NT2/D1 (cell line): ENCODE measurements around the gene RPL6.
A peak's percentile ranks its signal among the peaks of the same experiment; 100 is the strongest.
"Not testable (repeated sequence)": the region's sequence is repeated elsewhere in the genome, so short reads cannot be mapped to it uniquely, and the experiment has no call there.

ENCODE experiments used
- DNase-seq: peaks from one replicate; pipeline ENCODE4 v3.0.0-alpha.2; 2011; ENCODE audit warnings: low read depth, low spot score
- H3K27me3 ChIP-seq: 2 replicates; pipeline ENCODE4 v1.6.0; 2011; ENCODE audit warnings: mild to moderate bottlenecking; ENCODE audit not compliant: insufficient read length, insufficient read depth
- H3K36me3 ChIP-seq: 2 replicates; pipeline ENCODE4 v1.6.1; 2011; ENCODE audit warnings: mild to moderate bottlenecking, low read length, mixed read lengths; ENCODE audit not compliant: insufficient read depth, insufficient read length
- H3K4me1 ChIP-seq: 2 replicates; pipeline ENCODE4 v1.5.1; 2011; ENCODE audit not compliant: insufficient read depth, insufficient read length
- H3K4me3 ChIP-seq: 2 replicates; pipeline ENCODE4 v1.5.1; 2011; ENCODE audit warnings: low read depth; ENCODE audit not compliant: insufficient read length
- H3K9ac ChIP-seq: 2 replicates; pipeline ENCODE4 v1.6.0; 2011; ENCODE audit warnings: low read depth; ENCODE audit not compliant: insufficient read length
- H3K9me3 ChIP-seq: 2 replicates; pipeline ENCODE4 v1.5.1; 2011; ENCODE audit warnings: mild to moderate bottlenecking, low read length; ENCODE audit not compliant: insufficient read depth
- SUZ12 ChIP-seq: IDR thresholded peaks from 2 replicates; pipeline ENCODE4 v1.6.1; 2011; ENCODE audit not compliant: insufficient read length, insufficient read depth; ENCODE audit errors: extremely low read depth
- YY1 ChIP-seq: IDR thresholded peaks from 2 replicates; pipeline ENCODE4 v1.6.1; 2011; ENCODE audit not compliant: insufficient read length, insufficient read depth
- ZNF274 ChIP-seq: IDR thresholded peaks from 2 replicates; pipeline ENCODE4 v1.6.1; 2011; ENCODE audit warnings: mild to moderate bottlenecking, low read depth, low read length

The RPL6 gene

DNA sequence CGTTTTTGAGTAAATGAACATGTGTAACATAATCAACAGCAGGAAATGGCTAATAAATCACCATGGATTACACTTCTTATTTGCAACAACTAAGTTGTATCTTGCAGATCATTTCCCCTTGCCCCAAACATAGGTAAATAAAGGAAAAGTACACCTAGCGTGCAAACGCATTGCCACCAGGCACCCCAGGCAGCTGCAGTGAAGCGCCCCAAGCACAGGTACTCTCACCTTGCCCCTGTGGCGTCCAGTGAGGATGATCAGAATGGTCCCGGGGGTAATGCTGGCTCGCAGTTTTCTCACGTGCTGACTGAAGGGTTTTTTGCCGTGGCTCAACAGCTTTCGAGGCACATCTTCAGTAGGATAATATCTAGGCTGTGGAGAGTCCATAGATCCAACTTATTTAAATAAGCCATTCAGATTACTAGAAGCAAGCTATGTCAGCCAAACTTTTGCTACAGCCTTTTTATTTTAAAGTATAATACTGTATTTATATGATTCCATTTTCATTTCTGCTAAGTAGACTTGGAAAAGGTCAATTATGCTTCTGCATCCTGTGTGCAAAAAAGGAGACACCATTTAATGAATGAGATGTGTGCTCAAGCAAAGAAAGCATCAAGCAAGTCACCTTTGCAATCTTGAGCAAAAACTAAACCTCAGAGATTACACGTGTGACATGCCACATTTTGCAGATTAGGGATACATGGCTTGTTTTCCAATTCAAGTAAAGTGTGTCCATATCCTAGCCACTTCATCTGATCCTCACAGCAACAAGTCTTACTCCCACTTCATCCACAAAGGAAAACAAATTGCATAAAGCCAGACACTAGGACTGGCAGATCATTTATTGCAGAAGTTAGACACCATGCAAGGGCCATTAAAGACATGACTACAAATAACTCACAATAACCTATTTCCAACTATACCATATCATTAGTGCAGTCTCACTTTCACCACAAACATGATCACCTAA, 2.6 kb downstream of the RPL6 start:
- Histone ChIP-seq H3K4me3 (peak overlapping the region; percentile 44), H3K9ac (peak overlapping the region; percentile 78), H3K9me3 (no peaks in the 10 kb centered on the region), H3K27me3 (no peaks in the 10 kb centered on the region), H3K4me1 (peaks cover 2% of the 10 kb centered on the region), H3K36me3 (peaks cover 60% of the 10 kb centered on the region)
- no peak for DNase-seq
- TF ChIP-seq ZNF274 (no peak), SUZ12 (no peak), YY1 (no peak)

DNA sequence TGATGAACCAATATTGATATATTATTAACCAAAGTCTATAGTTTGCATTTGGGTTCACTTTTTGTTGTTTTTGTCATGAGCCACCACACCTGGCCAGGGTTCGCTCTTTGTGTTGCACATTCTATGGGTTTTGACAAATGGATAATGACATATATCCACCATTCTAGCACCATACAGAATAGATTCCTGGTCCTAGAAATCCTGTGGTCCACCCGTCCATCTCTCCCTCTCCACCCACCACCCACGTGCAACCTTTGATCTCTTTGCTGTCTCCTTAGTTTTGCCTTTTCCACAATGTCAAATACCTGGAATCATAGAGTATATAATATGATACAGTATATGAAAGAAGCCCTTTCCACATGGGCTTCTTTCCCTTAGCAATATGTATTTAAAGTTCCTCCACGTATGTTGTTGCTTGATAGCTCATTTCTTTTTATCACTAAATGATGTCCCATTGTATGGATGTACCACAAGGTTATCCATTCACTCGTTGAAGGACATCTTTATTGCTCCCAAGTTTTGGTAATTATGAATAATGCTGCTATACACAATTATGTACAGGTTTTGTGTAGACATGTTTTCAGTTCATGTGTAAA, 7.4 kb downstream of the RPL6 start:
- TF ChIP-seq YY1, result no peak
- TF ChIP-seq ZNF274, result no peak
- TF ChIP-seq SUZ12, result no peak
- peaks cover 37% of the 10 kb centered on the region for H3K36me3 ChIP-seq
- no peak overlapping the region for H3K4me3 ChIP-seq
- no peaks in the 10 kb centered on the region for H3K9me3 ChIP-seq
- no peaks in the 10 kb centered on the region for H3K27me3 ChIP-seq
- H3K9ac ChIP-seq, result no peak overlapping the region
- no peak for DNase-seq
- H3K4me1 ChIP-seq, result peaks cover 2% of the 10 kb centered on the region

DNA sequence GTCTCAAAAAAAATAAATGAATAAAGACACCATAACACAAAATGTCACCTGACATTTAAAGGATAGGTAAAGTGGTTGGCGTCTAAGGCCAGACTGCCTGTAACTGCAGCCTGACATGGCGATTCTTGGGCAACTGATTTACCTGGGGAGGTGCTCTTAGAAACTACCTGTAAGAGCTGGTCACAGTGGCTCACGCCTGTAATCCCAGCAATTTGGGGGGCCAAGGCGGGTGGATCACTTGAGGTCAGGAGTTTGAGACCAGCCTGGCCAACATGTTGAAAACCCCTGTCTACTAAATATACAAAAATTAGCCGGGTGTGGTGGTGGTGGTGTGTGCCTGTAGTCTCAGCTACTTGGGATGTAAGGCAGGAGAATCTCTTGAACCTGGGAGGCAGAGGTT, 8.4 kb downstream of the RPL6 start:
- H3K4me1 ChIP-seq, result no peaks in the 10 kb centered on the region
- no peak overlapping the region for H3K9ac ChIP-seq
- no peaks in the 10 kb centered on the region for H3K27me3 ChIP-seq
- no peak overlapping the region for H3K4me3 ChIP-seq
- DNase-seq, result no peak
- peaks cover 27% of the 10 kb centered on the region for H3K36me3 ChIP-seq
- H3K9me3 ChIP-seq, result no peaks in the 10 kb centered on the region
- TF ChIP-seq ZNF274, result no peak
- TF ChIP-seq SUZ12, result no peak
- no peak for TF ChIP-seq YY1

DNA sequence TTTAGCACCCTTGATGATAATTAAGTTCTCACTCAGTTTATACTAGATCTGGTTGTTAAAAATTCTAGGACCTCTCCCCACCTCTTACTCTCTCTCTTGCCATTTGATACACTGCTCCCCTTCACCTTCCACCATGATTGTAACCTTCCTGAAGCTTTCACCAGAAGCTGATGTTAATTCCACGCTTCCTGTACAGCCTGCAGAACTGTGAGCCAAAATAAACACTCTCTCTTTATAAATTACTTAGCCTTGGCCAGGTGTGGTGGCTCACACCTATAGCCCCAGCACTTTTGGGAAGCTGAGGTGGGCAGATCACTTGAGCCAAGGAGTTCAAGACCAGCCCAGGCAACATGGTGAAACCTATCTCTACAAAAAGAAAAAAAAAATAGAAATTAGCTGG, 16.1 kb downstream of the RPL6 start:
- Histone ChIP-seq H3K9me3 (no peaks in the 10 kb centered on the region), H3K27me3 (no peaks in the 10 kb centered on the region), H3K4me3 (no peak overlapping the region), H3K36me3 (no peaks in the 10 kb centered on the region), H3K9ac (no peak overlapping the region), H3K4me1 (no peaks in the 10 kb centered on the region)
- no peak for TF ChIP-seq ZNF274
- no peak for TF ChIP-seq SUZ12
- TF ChIP-seq YY1, result no peak
- no peak for DNase-seq

DNA sequence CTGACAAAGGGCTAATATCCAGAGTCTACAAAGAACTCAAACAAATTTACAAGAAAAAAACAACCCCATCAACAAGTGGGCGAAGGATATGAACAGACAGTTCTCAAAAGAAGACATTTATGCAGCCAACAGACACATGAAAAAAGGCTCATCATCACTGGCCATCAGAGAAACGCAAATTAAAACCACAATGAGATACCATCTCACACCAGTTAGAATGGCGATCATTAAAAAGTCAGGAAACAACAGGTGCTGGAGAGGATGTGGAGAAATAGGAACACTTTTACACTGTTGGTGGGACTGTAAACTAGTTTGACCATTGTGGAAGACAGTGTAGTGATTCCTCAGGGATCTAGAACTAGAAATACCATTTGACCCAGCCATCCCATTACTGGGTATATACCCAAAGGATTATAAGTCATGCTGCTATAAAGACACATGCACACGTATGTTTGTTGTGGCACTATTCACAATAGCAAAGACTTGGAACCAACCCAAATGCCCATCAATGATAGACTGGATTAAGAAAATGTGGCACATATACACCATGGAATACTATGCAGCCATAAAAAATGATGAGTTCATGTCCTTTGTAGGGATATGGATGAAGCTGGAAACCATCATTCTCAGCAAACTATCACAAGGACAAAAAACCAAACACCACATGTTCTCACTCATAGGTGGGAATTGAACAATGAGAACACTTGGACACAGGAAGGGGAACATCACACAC, 19.3 kb downstream of the RPL6 start:
- H3K27me3 ChIP-seq, H3K36me3 ChIP-seq, H3K9me3 ChIP-seq, DNase-seq, H3K9ac ChIP-seq, H3K4me1 ChIP-seq, H3K4me3 ChIP-seq: not testable (repeated sequence)

DNA sequence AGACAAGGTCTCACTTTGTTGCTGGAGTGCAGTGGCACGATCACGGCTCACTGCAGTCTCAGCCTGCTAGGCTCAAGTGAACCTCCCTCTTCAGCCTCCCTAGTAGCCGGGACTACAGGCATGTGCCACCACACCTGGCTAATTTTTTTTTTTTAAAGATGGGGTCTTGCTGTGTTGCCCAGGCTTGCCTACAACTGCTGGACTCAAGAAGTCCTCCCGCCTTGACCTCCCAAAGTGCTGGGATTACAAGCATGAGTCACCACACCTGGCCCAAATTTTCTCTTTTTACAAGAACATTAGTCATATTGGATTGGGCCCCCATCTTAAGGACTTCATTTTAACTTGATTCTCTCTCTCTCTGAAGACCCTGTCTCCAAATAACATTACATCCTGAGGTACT, 20.2 kb downstream of the RPL6 start:
- Histone ChIP-seq H3K36me3 (no peaks in the 10 kb centered on the region), H3K9ac (no peak overlapping the region), H3K9me3 (no peaks in the 10 kb centered on the region), H3K4me3 (no peak overlapping the region), H3K27me3 (no peaks in the 10 kb centered on the region), H3K4me1 (no peaks in the 10 kb centered on the region)
- no peak for DNase-seq
- TF ChIP-seq SUZ12 (no peak), ZNF274 (no peak), YY1 (no peak)

DNA sequence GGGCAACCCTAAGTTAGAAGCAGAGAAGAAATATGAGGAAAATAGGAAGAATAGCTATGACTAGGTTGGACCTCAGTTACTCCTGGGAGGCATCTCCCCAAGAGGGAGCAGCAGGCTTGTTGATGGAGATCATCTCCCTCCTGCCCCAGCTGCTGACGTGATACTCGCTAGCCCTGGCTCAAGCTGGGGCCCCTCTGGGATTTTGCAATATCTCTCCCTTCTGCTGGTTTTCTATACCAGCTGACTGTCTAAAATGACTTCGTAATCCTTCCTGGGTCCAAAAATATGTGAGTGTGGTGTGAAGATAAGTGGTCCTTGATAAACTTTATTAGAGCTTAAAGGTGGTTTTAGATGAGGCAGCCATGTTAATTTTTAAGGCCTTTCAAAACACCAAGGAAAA, 22.7 kb downstream of the RPL6 start:
- Histone ChIP-seq H3K4me3 (no peak overlapping the region), H3K9ac (no peak overlapping the region), H3K36me3 (no peaks in the 10 kb centered on the region), H3K27me3 (no peaks in the 10 kb centered on the region), H3K9me3 (no peaks in the 10 kb centered on the region), H3K4me1 (no peaks in the 10 kb centered on the region)
- no peak for TF ChIP-seq ZNF274
- TF ChIP-seq SUZ12, result no peak
- TF ChIP-seq YY1, result no peak
- no peak for DNase-seq
